Activated CD4-positive, alpha-beta memory T cell treated with anti-CD3 and anti-CD28 coated beads, Interleukin-2, amount 10 ng/mL, durations not matched to agents 7 days and 5 days (primary cell): ENCODE data around the gene TRIM41. TPM values are rescaled to one million over a fixed set of nuclear protein-coding genes. Genes with fewer than 3 reads are reported as not detected.
A peak's percentile ranks its signal among the peaks of the same experiment; 100 is the strongest.
"Not testable (repeated sequence)": the region's sequence is repeated elsewhere in the genome, so short reads cannot be mapped to it uniquely, and the experiment has no call there.

Experiments used
- CTCF ChIA-PET: fragments of 350-600 bp; sonication (Branson Sonifier 250); formaldehyde crosslinking; loops from one replicate; lab custom pipeline; 2021; ENCODE audit warnings: antibody characterized with exemption, inconsistent platforms; lab: Charles Lee
- POLR2A ChIA-PET: fragments of 350-600 bp; sonication (Branson Sonifier 250); formaldehyde crosslinking; loops from one replicate; lab custom pipeline; 2021; ENCODE audit warnings: antibody characterized with exemption; lab: Charles Lee
- DNase-seq: peaks from one replicate; pipeline ENCODE4 v3.0.0-alpha.2; 2020
- H3K27ac Mint-ChIP-seq: one replicate; pipeline ENCODE4 v1.8.0; 2021; ENCODE audit warnings: mild to moderate bottlenecking, mixed read lengths
- H3K27me3 Mint-ChIP-seq: one replicate; pipeline ENCODE4 v1.8.0; 2021; ENCODE audit warnings: mixed read lengths
- H3K36me3 Mint-ChIP-seq: one replicate; pipeline ENCODE4 v1.8.0; 2021; ENCODE audit warnings: low read depth, mixed read lengths
- H3K4me1 Mint-ChIP-seq: one replicate; pipeline ENCODE4 v1.8.0; 2021; ENCODE audit warnings: mixed read lengths
- H3K4me3 Mint-ChIP-seq: one replicate; pipeline ENCODE4 v1.8.0; 2021; ENCODE audit warnings: mild to moderate bottlenecking, mixed read lengths
- H3K9me3 Mint-ChIP-seq: one replicate; pipeline ENCODE4 v1.8.0; 2021; ENCODE audit warnings: mixed read lengths
- total RNA-seq, 2 experiments: library from RNA; stranded (reverse); gene quantifications; one replicate each; pipeline ENCODE4 v1.2.3, GENCODE V29; 2021

The TRIM41 gene
- total RNA-seq, 2 experiments from 2014 or later: 42.4 to 43.7 TPM

GRCh38 chr5:181255836-181256578, 32.9 kb downstream of the TRIM41 start:
- Mint-ChIP-seq H3K4me3 (no peak overlapping the region), H3K36me3 (peaks cover 58% of the 10 kb centered on the region), H3K27me3 (no peaks in the 10 kb centered on the region), H3K4me1 (peaks cover 75% of the 10 kb centered on the region), H3K27ac (no peak overlapping the region), H3K9me3 (no peaks in the 10 kb centered on the region)
- no peak for DNase-seq
- ChIA-PET POLR2A (interaction anchor here (1.2 to 30.9 kb wide), 2 partner anchors 10 to 19 kb away, joined by 3 to 1091 read pairs; partner anchors contain the start of genes RACK1 and TRIM41), CTCF (interaction anchor here (1.3 kb wide), 1 partner anchor 72 kb away, joined by 3 read pairs; no protein-coding TSS in a partner anchor)

- POLR2A ChIA-PET: interaction anchor here (4.4 to 30.9 kb wide), 2 partner anchors 21 to 52 kb away, joined by 50 to 1091 read pairs; partner anchors contain the start of genes RACK1, TRIM41 and TRIM7
- peak overlapping the region; percentile 64 for H3K27ac Mint-ChIP-seq
- no peaks in the 10 kb centered on the region for H3K27me3 Mint-ChIP-seq
- peak overlapping the region; percentile 94 for H3K4me3 Mint-ChIP-seq
- peaks cover 47% of the 10 kb centered on the region for H3K36me3 Mint-ChIP-seq
- peaks cover 58% of the 10 kb centered on the region for H3K4me1 Mint-ChIP-seq
- no peak for DNase-seq
- CTCF ChIA-PET: interaction anchor here (0.9 to 4.0 kb wide), 2 partner anchors 11 to 59 kb away, joined by 3 to 21 read pairs; no protein-coding TSS in a partner anchor
- no peaks in the 10 kb centered on the region for H3K9me3 Mint-ChIP-seq
These were observed 35.5 kb downstream of the TRIM41 start for GRCh38 chr5:181258576-181258975.

GRCh38 chr5:181259283-181259682, 36.2 kb downstream of the TRIM41 start:
- peak; percentile 9 for DNase-seq
- POLR2A ChIA-PET: interaction anchor here (3.6 to 30.9 kb wide), 4 partner anchors 22 to 74 kb away, joined by 40 to 1091 read pairs (median 73); partner anchors contain the start of genes RACK1, TRIM41 and TRIM7
- CTCF ChIA-PET: interaction anchor here (1.0 to 4.0 kb wide), 3 partner anchors 11 to 71 kb away, joined by 3 to 21 read pairs (median 6); no protein-coding TSS in a partner anchor
- peaks cover 47% of the 10 kb centered on the region for H3K36me3 Mint-ChIP-seq
- H3K4me1 Mint-ChIP-seq: peaks cover 56% of the 10 kb centered on the region
- peak overlapping the region; percentile 89 for H3K27ac Mint-ChIP-seq
- no peaks in the 10 kb centered on the region for H3K27me3 Mint-ChIP-seq
- peak overlapping the region; percentile 94 for H3K4me3 Mint-ChIP-seq
- H3K9me3 Mint-ChIP-seq: no peaks in the 10 kb centered on the region

GRCh38 chr5:181259974-181260719, 37.1 kb downstream of the TRIM41 start:
- POLR2A ChIA-PET: interaction anchor here (0.7 to 30.9 kb wide), 14 partner anchors 23 to 1354 kb away, joined by 3 to 1091 read pairs (median 10); partner anchors contain the start of genes RACK1, TRIM41 and TRIM7
- CTCF ChIA-PET: interaction anchor here (0.6 to 4.0 kb wide), 9 partner anchors 9 to 750 kb away, joined by 3 to 21 read pairs (median 3); no protein-coding TSS in a partner anchor
- Mint-ChIP-seq H3K27me3 (no peaks in the 10 kb centered on the region), H3K4me1 (peaks cover 48% of the 10 kb centered on the region), H3K36me3 (peaks cover 39% of the 10 kb centered on the region), H3K4me3 (peak overlapping the region; percentile 94), H3K27ac (peak overlapping the region; percentile 89), H3K9me3 (no peaks in the 10 kb centered on the region)
- DNase-seq: peak; percentile 16

DNA sequence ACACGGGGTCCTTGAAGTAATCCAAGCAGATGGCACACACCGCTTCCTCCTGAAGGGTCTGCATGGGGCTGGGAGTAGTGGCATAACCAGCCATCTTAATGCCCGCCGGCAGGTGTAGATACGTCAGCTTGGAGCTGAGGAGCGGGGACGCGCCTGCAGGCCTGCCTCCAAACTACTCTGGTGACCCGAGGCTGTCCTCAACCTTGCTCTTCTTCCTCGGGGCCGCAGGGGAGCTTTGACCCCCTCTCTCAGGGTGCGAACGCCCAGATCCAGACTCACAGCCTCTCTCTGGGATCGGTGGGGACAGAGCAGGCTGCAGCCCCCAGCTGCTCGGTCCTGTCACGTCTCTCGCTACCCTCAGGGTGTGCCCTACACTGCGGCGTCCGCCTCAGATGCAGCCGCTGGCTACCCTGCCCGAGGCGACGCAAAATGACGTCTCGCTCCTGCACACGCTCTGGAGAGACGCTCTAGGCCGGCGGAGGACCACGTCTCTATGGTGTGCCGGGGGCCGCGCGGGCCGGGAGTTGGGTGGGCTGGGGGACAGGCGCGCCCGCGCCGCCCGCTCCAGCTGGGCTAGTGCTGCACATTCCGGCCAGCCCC, 37.7 kb downstream of the TRIM41 start, which contains the start of gene TRIM52:
TSS of gene TRIM52 (minus strand) at position 424 of the 600 bp plus-strand sequence. CDS start at position 94, 330 bp downstream.
- Mint-ChIP-seq H3K9me3 (no peaks in the 10 kb centered on the region), H3K4me1 (peaks cover 41% of the 10 kb centered on the region), H3K36me3 (peaks cover 32% of the 10 kb centered on the region), H3K27ac (peak within 1 kb of the TSS; percentile 89), H3K27me3 (no peaks in the 10 kb centered on the region), H3K4me3 (peak within 1 kb of the TSS; percentile 94)
- DNase-seq: peak; percentile 92
- POLR2A ChIA-PET: interaction anchor here (0.7 to 30.9 kb wide), 17 partner anchors 24 to 1355 kb away, joined by 3 to 1091 read pairs (median 6); partner anchors contain the start of genes RACK1, TRIM41 and TRIM7
- CTCF ChIA-PET: interaction anchor here (0.6 to 4.0 kb wide), 9 partner anchors 10 to 751 kb away, joined by 3 to 21 read pairs (median 3); partner anchors contain the start of gene RACK1

DNA sequence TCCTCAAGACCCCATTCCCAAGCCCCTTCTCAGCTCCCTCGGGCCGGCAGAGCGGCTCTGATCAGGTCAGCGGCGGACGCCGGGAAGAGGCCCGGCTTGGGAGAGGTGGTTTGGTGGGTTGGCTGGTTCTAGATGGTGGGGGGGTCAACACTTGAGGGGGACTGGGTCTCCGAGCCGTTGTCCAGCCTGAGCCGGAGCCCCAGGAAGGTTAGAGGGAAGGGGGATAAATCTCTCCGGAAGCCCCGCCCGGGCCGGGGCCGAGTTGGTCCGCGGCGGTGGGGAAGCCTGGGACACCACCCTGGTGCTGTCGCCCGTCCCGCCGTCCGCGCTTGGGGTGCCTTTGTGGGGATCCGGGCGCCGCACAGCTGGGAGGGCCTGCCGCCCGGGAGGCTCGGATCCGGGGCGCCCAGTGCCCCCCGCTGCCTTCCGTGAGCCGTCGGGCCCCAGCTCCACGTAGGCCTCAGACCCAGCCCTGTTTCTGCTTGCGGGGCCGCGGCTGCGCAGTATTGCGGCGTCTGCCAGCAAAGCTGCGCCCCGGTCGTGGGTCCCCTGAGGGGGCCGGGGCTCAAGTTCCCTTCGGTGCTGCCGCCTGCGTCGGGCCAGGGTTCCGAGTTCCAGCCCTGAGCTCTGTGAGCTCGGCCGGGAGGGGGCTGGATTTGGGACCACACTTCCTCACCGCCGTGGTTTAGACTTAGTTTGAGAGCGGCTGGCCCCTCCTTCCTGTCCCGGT, 38.4 kb downstream of the TRIM41 start:
- POLR2A ChIA-PET: interaction anchor here (1.0 to 30.9 kb wide), 14 partner anchors 24 to 458 kb away, joined by 3 to 1091 read pairs (median 14); partner anchors contain the start of genes RACK1, TRIM41 and TRIM7
- CTCF ChIA-PET: interaction anchor here (0.8 to 4.0 kb wide), 7 partner anchors 10 to 77 kb away, joined by 3 to 21 read pairs (median 4); partner anchors contain the start of genes RACK1 and TRIM41
- DNase-seq: peak; percentile 82
- Mint-ChIP-seq H3K4me3 (peak overlapping the region; percentile 94), H3K4me1 (peaks cover 35% of the 10 kb centered on the region), H3K27ac (peak overlapping the region; percentile 89), H3K9me3 (no peaks in the 10 kb centered on the region), H3K36me3 (peaks cover 26% of the 10 kb centered on the region), H3K27me3 (no peaks in the 10 kb centered on the region)

- H3K36me3 Mint-ChIP-seq: peaks cover 12% of the 10 kb centered on the region
- H3K27ac Mint-ChIP-seq: peak overlapping the region; percentile 0
- H3K4me1 Mint-ChIP-seq: peaks cover 16% of the 10 kb centered on the region
- no peak overlapping the region for H3K4me3 Mint-ChIP-seq
- POLR2A ChIA-PET: interaction anchor here (30.9 kb wide), 1 partner anchor 26 kb away, joined by 1091 read pairs; the partner anchor contains the start of genes RACK1 and TRIM41
- H3K27me3 Mint-ChIP-seq: no peaks in the 10 kb centered on the region
- CTCF ChIA-PET: no interaction called here
- DNase-seq: no peak
- no peaks in the 10 kb centered on the region for H3K9me3 Mint-ChIP-seq
These were observed 40.6 kb downstream of the TRIM41 start for GRCh38 chr5:181263633-181264032.

DNA sequence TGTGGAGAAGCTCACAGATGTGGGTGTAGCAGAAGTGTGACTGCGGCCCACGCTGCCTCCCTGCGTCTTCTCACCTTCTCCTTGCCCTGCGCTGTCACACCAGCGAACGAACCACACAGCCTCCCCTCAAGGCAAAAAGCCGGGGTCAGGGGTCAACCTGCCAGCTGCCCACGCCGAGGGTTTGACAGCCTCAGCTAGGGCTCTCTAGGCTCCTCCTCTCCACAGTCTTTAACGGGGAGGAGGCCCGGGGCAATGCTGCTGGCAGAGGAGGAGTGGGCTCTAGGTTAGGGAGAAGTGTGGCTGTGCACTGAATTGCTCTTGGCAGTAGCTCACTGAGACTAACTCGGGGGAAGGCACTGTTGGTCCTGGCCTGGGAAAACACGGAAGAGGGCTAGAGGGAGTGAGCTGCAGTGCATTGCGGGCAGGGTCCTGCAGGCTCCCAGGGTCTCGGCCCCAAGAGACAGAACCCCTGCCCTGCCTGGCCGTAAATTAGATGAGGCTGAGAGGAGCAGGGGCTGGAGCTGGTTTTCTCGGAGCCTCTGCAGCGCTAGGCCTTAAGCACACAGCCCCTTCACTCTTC, 42.1 kb downstream of the TRIM41 start:
- H3K4me1 Mint-ChIP-seq: peaks cover 2% of the 10 kb centered on the region
- peaks cover 7% of the 10 kb centered on the region for H3K36me3 Mint-ChIP-seq
- H3K9me3 Mint-ChIP-seq: no peaks in the 10 kb centered on the region
- no peaks in the 10 kb centered on the region for H3K27me3 Mint-ChIP-seq
- CTCF ChIA-PET: interaction anchor here (0.6 kb wide), 1 partner anchor 100 kb away, joined by 5 read pairs; no protein-coding TSS in a partner anchor
- H3K27ac Mint-ChIP-seq: no peak overlapping the region
- no peak for DNase-seq
- no peak overlapping the region for H3K4me3 Mint-ChIP-seq
- POLR2A ChIA-PET: interaction anchor here (1.0 kb wide), 1 partner anchor 8 kb away, joined by 3 read pairs; no protein-coding TSS in a partner anchor

DNA sequence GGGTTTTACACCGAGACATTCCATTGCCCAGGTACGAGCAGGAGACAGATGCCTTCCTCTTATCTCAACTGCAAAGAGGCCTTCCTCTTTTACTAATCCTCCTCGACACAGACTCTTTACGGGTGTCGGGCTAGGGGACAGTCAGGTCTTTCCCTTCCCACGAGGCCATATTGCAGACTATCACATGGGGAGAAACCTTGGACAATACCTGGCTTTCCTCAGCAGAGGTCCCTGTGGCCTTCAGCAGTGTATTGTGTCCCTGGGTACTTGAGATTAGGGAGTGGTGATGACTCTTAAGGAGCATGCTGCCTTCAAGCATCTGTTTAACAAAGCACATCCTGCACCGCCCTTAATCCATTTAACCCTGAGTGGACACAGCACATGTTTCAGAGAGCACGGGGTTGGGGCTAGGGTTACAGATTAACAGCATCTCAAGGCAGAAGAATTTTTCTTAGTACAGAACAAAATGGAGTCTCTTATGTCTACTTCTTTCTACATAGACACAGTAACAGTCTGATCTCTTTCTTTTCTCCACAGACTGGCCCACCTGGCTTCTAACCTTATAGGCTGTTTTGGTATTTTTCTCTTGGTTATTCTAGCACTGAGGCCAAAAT, 44.3 kb downstream of the TRIM41 start:
- H3K9me3 Mint-ChIP-seq, H3K4me1 Mint-ChIP-seq, H3K36me3 Mint-ChIP-seq, DNase-seq, H3K27ac Mint-ChIP-seq, CTCF ChIA-PET, H3K27me3 Mint-ChIP-seq, POLR2A ChIA-PET, H3K4me3 Mint-ChIP-seq: not testable (repeated sequence)

DNA sequence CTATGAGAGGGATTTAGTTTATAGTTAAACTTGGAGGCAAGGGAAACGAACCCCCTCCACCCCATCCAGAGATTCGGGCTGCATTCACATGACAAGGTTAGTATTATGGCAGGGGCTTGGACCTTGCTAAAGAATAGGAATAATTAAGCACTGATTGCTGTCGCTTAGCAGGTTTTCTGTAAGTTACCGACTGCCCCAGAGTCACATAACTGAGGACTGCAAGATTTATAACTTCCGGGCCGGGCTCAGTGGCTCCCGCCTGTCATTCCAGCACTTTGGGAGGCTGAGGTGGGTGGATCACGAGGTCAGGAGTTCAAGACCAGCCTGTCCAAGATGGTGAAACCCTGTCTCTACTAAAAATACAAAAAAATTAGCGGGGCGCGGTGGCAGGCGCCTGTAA, 44.8 kb downstream of the TRIM41 start:
- H3K4me3 Mint-ChIP-seq, H3K27me3 Mint-ChIP-seq, CTCF ChIA-PET, H3K4me1 Mint-ChIP-seq, H3K36me3 Mint-ChIP-seq, POLR2A ChIA-PET, DNase-seq, H3K9me3 Mint-ChIP-seq, H3K27ac Mint-ChIP-seq: not testable (repeated sequence)

- Mint-ChIP-seq H3K27me3 (no peaks in the 10 kb centered on the region), H3K36me3 (no peaks in the 10 kb centered on the region), H3K4me3 (no peak overlapping the region), H3K27ac (no peak overlapping the region), H3K4me1 (no peaks in the 10 kb centered on the region), H3K9me3 (no peaks in the 10 kb centered on the region)
- ChIA-PET CTCF (no interaction called here), POLR2A (no interaction called here)
- no peak for DNase-seq
These were observed 48.0 kb downstream of the TRIM41 start for GRCh38 chr5:181271081-181271480.
